Renal cortex interstitium (tissue), 11 donors: ENCODE results near the gene C10orf71. TPM values are rescaled to one million over a fixed set of nuclear protein-coding genes. Genes with fewer than 3 reads are reported as not detected.

Experiments used
- DNase-seq, 11 donors: peaks; one replicate each; pipeline ENCODE4 v3.0.0-alpha.2; 2013; ENCODE audit warnings: low read depth in 9 of 11, low spot score in 4 of 11; ENCODE audit errors: extremely low read depth in 1 of 11
- polyA plus RNA-seq, 3 donors: library from polyadenylated mRNA; unstranded; fragments of 120-200 nt; gene quantifications; one replicate each; pipeline ENCODE4 v1.2.1, GENCODE V29; 2013; ENCODE audit not compliant: insufficient read length in 3 of 3

Gene C10orf71
- polyA plus RNA-seq, 3 donors = 0.06 to 0.13 (median 0.09) TPM

DNA sequence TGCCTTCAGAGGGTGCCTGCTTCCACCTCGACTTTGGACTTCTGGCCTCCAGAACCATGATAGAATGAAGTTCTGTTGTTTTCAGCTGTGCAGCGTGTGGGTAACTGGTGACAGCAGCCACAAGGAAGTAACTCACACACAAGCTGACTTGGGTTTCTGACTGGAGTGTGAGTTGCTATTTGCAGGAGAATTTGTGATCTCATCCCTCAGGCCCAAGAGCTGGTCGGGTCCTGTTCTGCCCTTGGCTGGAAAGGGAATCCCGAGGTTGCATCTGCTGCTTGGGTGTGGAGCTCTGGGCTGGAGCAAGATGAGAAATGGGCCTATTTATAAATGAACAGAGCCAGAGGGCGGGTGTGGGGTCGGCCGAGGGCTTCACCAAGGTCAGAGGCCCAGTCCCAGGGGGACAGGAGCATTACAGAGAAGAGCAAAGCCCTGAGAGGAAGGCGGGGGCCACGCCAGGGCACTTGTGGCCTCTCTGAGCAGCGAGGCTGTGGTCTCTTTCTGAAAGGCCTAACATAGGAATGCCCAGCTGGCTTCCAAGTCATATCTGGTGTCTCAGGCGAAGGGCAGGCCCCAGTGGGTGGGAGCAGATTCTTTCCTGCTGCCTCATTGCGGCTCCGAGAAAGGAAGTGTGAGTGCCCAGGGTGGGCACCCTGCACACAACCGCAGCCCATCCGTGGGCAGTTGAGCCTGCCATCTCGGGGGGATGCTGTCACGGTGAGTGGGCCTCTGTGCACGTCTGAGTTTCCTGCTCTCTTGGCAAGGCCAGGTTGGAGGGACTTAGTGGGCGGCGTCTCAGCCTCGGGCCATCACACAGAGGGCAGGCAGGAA is 26.5 kb upstream of the C10orf71 start:
- no peak for DNase-seq

DNA sequence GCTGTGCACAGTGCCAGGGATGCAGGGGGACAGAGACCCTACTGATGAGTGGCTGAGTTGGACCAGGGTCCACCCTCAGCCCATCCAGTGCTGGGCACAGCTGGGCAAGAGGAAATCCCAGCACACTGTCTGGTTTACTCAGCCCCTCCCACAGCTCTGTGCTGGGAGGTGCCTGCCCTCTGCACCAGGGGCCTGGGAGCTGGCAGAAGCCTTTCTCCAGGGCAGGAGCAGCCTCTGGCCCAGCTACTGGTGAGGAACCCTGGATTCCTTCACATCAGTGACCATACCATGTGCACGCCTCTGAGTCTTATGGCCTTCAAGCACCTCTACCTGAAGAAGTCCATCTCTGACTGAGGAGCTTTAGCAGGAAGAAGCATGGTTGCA is 25.9 kb upstream of the C10orf71 start:
- DNase-seq = no peak

DNA sequence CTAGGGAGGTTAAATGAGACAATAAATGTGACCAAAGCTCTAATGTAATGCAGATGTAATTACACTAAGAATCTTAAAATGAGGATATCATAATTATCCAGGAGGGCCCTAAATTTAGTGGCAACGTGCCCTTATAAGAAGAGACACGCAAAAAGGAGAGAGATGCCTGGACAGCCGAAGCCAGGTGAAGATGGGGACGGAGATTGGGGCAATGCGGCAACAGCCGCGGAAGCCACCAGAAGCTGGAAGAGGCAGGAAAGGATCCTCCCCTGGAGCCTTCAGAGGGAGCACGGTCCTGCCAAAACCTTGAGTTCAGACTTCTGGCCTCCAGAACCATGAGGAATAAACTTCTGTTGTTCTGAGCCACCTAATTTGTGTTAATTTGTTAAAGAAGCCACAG is 25.3 kb upstream of the C10orf71 start:
- DNase-seq = no peak

DNA sequence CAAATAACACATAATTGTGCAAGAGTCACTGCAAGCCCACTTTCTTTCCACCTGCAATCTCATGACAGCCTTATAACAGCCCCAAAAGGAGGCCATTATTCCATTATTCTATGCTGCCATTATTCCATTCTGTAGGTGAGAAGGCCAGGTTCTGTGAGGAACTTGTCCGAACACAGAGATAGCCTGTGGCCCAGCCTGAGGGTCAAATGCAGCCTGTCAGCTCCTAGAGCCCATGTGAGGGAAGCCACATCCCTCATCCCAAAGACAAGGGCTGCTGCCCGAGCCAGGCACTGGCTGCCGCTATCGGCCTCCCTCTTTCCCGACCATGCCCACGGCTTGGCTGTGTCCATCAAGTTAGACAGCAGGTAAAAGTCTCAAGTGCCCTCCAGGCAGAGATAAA is 24.1 kb upstream of the C10orf71 start:
- DNase-seq = no peak

DNA sequence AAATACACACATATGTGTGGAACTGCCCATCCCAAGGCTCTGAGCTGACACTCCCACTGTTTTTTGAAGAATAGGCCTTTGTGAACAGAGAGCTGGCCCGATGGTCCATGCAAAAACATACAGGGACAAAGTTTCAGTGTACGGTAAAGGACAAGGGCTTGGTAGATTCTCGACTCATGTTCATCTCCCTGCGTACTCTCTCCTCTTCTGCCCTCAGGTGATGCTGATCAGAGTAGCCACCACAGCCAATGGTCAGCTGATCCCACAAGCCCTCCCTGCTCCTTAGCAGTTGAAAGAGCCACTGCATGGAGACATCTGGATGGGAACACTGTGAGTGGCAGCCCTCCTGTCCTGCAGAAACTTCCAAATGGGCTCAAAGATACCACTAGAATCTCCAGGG is 23.1 kb upstream of the C10orf71 start:
- no peak for DNase-seq

DNA sequence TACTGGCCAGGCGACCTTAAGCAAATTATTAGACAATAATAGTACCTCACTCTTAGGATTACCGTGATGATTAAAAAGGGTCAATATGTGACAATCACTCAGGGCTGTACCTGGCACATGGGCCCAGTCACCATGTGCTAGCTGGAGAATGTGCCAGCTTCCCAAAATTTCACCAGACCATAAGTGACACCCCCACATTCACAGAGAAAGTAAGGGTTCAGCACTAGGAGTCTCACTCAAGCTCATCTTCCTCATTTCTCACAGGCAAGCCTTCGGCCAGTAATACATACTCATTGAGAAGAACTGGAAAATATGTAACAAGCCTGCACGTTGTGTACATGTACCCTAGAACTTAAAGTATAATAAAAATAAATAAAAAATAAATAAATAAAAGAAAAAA is 22.4 kb upstream of the C10orf71 start:
- DNase-seq = no peak

DNA sequence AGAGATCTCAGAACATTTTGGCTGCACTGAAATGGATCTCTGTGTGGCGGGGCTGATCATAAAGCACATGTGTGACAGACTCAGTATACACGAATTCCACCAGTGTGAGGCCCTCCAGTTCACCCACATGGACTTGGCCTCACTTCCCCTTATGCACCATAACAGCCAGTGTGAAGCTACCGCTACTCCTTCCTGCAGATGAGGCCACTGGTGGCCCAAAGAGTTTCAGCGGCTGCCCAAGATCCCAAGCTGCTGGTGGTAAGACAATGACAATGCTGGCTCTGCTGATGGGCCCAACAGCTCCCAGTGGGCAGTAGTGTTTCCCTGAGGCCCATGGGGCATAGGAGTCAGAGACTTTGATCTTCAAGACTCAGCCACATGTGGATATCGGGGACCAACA is 21.0 kb upstream of the C10orf71 start:
- no peak for DNase-seq

DNA sequence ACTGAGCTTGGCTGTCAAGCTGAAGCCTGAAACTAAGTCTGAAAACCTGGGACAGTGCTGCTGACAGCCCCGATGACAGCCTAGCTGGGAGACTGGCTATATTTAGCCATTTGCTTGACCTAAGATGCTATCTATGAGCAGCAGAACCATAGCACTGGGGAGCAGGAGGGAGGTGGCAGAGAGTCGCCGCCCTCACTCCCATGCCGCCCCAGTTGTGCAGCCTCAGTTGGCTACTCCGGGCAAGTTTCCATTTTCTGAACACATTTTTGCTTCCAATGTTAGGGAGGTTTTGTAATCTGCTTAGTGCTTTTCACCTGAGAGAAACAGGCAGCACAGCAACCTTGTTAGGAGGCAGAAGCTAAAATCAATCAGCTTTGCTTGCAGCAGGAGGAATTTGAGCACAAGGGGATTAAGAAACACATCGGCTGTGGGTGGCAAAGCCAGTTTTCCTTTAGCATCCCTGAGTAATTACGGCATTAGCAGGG is 20.4 kb upstream of the C10orf71 start:
- no peak for DNase-seq

DNA sequence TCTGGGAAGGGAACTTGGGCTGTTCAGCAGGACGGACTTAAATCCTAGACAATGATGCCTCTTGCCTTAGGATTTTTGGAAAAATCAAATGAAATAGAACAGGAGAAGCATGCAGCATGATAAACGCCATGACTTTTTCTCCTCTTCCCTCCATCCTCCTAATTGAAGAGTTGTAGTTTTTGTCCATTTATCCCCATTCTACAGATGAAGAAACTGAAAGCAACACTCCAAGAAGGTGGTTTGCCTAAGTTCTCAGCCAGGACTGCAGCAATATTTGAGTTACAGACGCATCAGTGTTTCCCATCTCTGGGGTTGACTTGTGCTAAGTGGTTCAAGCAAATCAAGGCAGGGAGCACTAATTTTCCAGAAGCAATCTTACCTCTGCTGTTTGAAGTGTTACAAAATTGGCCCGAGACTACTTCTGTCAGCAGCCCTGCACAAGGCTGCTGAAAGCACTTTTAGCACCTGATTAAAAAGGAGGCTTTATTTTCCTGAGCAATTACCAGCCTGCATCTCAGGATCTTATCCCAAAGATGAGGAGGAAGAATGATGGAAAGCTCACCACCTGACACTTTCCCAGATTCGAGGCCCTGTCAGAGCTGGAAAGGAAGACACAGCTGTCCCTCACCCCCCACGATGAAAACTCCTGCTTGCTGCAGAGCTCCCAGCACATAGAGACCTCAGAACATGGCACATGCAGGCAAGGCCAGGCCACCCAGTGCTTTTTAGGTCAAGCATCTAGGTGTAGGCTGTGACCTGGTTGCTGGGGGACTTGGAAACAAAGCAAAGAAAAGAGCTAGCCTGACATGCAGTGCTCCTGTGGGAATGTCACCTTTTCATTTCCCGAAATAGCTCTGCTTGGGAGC is 19.7 kb upstream of the C10orf71 start:
- DNase-seq = no peak

DNA sequence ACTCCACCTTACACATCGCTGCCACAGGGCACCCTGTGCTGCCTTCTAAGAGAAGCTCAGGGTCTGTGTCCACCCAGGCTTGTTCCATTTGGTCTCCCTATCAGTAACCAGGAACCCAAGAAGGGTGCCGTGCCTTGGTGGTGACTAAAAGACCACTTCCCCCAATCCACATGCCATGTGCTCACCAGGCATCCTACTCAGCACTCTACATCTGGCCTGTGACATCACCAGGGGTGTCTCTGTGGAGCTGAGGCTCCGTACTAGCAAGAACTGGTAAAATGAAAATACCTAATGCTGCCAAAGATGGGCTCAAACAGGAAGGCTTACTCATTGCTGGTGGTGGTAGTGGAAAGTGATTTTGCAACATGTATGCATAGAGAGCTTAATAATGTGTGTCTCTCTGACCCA is 19.0 kb upstream of the C10orf71 start:
- no peak for DNase-seq

DNA sequence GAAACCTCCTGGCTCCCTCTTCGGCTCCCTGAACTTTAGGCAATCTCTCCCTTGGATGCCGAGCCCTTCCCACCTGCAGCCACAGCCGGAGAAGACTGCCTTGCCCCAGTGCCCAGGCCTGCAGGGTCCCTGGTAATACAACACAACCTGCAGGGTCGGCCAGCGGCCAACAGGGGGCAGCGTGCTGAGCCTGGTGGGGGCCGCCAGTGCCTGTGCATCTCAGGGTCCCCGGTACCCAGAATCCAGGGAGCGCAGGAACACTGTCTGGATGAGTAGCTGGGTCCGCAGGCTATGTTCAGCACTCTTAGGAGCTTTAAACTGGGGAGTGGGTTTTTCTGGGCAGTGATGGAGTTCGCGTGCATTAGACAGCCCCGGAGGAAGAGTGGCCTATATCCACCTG is 17.5 kb upstream of the C10orf71 start:
- DNase-seq = no peak

DNA sequence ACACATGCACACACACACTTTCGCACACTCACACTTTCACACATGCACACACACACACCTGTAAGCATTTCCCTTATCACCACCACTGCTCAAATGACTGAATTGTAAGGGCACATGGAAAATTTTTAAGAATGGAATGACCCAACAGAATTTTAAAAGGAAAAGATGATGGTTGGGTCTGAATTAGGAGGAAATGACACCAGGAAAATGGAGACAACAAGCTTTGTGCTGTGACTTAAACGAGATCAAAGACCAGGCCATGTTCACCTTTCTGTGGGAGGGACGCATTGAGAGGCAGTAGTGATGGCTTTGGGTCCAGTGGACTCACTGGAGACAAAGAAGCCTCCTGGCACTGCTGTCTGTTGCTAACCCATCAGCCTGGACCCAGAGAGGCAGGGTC is 16.7 kb upstream of the C10orf71 start:
- DNase-seq = no peak

DNA sequence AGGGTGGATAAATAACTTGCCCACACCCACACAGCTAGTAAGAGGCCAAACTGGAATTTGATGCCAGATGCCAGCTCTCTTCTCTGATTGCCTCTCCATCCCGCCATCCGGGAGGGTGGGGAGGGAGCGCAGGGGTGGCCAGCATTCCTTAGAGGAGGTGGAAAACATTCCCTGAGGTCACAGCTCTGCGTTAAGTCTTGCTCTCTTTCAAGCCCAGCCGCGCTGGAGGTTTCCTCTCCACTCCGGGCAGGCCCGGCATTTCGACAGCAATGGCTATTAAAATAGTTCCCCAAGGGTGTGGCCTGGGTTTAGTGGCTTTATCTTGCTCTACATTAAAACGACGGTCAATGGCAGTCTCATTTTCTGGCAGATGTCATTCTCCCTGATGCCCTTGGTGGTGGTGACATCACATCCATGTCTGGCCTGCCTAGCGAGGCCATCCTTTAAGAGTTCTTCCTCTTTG is 16.1 kb upstream of the C10orf71 start:
- DNase-seq = no peak

DNA sequence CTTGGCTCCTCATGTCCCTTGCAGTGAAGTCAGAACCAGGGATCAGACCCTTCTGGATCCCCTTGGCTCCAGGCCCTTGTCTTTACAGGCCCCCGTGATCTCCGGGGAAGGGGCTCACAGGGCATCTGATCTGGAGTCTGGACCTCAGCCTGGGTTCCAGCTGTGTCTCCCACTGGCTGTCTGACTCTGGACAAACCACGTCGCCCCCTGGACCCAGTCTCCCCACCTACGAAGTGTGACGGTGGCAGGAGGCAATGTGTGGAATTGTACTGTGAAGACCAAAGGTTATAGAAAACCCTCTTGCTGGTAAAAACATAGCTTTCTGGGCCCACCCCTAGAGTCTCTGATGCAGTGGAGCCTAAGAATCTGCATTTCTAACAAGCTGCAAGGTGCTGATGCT is 15.5 kb upstream of the C10orf71 start:
- no peak for DNase-seq

DNA sequence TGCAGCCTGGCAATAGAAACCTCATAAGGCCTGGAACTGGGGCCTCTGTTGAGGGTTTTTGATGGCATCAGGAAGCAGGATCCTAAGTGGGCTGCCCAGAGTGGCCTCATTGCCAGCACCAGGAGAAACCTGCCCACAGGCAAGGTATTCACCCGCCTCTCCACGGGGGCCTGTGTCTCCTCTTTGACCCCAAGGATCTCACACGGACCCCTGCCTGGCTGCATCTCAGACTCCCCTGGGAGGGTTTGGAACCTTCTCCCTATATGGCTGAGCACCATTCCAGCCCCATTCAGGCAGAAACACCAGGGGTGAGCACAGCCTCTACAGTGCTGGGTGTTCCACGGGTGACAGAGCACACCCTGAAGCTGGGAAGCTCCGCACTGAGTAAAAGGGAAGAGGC is 14.6 kb upstream of the C10orf71 start:
- DNase-seq = no peak

DNA sequence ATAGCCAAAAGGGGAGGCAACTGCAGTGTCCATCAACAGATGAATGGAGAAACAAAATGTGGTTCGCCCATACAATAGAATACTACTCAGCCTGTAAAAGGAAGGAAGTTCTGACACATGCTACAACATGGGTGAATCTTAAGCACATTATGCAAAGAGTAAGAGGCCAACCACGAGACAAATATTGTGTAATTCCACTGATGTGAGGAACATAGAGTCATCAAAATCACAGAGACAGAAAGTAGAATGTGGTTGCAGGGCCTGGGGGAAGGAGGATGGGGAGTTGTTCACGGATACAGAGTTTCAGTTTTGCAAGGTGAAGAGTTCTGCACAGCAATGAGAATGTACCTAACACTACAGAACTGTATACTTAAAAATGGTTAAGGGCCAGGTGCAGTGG is 13.7 kb upstream of the C10orf71 start:
- DNase-seq = no peak

DNA sequence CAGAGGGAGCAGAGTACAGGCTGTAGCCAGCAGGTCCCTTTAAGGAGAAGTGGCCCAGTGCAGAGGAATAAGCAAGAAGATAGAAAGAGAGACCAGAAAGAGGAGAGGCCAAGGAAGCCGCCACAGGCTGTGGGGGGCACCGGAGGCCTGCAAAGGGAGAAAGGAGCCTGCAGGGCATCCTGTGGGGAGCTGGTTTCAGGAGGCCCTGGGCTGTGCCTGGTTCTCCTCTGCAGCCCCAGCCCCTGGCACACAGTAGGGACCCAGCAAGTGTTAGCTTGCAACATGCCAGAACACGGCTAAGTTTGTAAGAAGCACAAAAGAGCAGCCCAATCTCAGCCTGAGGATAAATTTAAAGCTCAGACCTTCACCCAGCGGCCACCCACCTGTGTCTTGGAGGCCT is 12.3 kb upstream of the C10orf71 start:
- no peak for DNase-seq

DNA sequence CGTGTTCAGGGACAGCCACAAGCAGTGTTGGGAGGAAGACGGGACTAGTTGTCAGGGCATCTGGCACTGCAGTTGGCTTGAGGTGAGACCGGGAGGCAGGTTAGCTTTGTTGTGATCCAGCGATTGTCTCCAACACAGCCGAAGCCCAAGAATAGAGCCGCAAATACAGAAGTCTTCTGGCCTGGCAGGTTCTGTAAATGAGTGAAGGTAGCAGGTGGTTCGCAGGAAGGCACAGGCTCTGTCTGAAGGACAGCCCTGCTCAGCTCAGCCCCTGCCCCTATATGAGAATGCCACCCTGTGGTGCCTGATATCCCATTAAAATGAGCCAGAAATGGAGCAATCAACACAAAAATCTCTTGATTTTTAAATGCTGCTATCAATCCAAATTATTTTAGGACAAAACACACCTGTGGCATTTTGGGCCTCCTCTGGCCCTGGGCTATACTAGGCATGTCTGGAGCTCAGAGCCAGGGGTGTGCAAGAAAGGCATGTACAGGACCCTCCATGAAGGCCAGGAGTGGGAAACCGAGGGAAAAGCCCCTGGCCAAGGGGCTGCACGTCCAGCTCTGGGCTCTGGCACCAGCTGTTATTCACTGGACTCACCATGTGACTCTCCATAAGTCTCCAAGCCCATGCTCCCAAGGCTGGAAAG is 11.2 kb upstream of the C10orf71 start:
- no peak for DNase-seq

DNA sequence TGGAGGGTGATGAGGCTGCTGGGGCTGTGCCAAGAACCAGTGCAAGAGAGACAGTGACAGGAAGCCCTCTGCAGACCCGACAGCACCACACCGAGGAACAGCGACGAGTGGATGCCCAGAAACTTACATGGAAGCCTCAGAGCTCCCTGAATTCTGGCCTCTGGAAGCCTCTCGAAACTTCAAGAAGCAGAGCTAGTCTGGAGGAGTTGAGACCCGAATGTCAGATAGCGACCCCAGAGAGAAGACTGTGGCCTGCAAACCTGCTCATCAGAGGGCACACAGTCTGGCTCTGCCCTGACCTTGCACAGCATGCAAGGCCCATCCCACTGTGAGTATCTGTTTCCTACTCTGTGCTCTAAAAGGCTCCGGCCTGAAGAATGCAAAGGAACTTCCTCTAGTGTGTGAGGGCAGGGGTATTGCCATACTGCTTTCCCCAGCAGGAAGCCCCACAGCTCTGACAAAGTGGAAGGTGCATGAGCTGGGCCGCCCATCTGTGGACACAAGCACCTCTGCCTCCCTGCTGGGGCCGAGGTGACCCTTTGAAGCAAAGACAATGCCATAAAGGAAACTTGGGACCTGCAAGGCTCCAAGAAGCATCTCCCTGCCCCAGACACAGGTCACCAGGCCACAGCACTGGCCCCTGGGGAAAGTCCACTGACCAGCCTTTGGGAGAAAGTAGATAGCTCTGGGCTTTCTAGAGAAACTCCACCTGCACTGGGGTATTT is 10.5 kb upstream of the C10orf71 start:
- DNase-seq = no peak
